ENCODE measurements around the gene GRID1.

GRCh38 chr10:86048571-86048970 is 318.0 kb downstream of the GRID1 start:
- TF ChIP-seq CTCF (IDR thresholded peaks at IDR 0.05), result no peak
- TF ChIP-seq POLR2A (IDR thresholded peaks at IDR 0.05), result no peak
- no peak for TF ChIP-seq POLR2AphosphoS5 (IDR thresholded peaks at IDR 0.05)

Measured in breast epithelium (tissue), 3 donors.